ENCODE measurements around the gene PCDHB7.
"Not testable (repeated sequence)": the region's sequence is repeated elsewhere in the genome, so short reads cannot be mapped to it uniquely, and the experiment has no call there.

The PCDHB7 gene

DNA sequence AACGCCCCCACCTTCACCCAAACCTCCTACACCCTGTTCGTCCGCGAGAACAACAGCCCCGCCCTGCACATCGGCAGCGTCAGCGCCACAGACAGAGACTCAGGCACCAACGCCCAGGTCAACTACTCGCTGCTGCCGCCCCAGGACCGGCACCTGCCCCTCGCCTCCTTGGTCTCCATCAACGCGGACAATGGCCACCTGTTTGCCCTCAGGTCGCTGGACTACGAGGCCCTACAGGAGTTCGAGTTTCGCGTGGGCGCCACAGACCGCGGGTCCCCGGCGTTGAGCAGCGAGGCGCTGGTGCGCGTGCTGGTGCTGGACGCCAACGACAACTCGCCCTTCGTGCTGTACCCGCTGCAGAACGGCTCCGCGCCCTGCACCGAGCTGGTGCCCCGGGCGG lies 52.4 kb downstream of the PCDHB7 start:
- DNase-seq (ENCODE audit: low read depth), result not testable (repeated sequence)

GRCh38 chr5:141225421-141225820 lies 53.0 kb downstream of the PCDHB7 start:
- DNase-seq (ENCODE audit: low read depth), result not testable (repeated sequence)

All from stimulated activated CD8-positive, alpha-beta memory T cell treated with anti-CD3 and anti-CD28 coated beads, Interleukin-12 subunit alpha, Interleukin-12 subunit beta, amount 100 ng/mL, for 4 hours (primary cell).